ENCODE results near the gene PPP1R36.
"Not testable (repeated sequence)": the region's sequence is repeated elsewhere in the genome, so short reads cannot be mapped to it uniquely, and the experiment has no call there.

The PPP1R36 gene

GRCh38 chr14:64623554-64624165, 73.9 kb downstream of the PPP1R36 start:
- Histone ChIP-seq H3K4me1 (no peaks in the 10 kb centered on the region), H3K9me3 (ENCODE audit: control insufficient read depth, low read length) (no peaks in the 10 kb centered on the region), H3K4me2 (ENCODE audit: low read length) (no peak overlapping the region), H3K27me3 (ENCODE audit: control insufficient read depth, insufficient read depth, low read length) (no peaks in the 10 kb centered on the region), H3K79me2 (no peaks in the 10 kb centered on the region), H3K9ac (no peak overlapping the region), H2AFZ (no peak overlapping the region), H3K4me3 (ENCODE audit: low read depth, low read length) (no peak overlapping the region), H3K27ac (no peak overlapping the region), H3K36me3 (ENCODE audit: control insufficient read depth, insufficient read depth, low read length) (no peaks in the 10 kb centered on the region)
- TF ChIP-seq CTCF (IDR thresholded peaks at IDR 0.05), result no peak

- H3K27ac ChIP-seq, result no peak overlapping the region
- H2AFZ ChIP-seq, result no peak overlapping the region
- H3K9me3 ChIP-seq (ENCODE audit: control insufficient read depth, low read length), result no peaks in the 10 kb centered on the region
- H3K4me2 ChIP-seq (ENCODE audit: low read length), result no peak overlapping the region
- H3K27me3 ChIP-seq (ENCODE audit: control insufficient read depth, insufficient read depth, low read length), result no peaks in the 10 kb centered on the region
- no peak overlapping the region for H3K9ac ChIP-seq
- H3K36me3 ChIP-seq (ENCODE audit: control insufficient read depth, insufficient read depth, low read length), result no peaks in the 10 kb centered on the region
- H3K4me1 ChIP-seq, result no peaks in the 10 kb centered on the region
- no peaks in the 10 kb centered on the region for H3K79me2 ChIP-seq
- no peak for TF ChIP-seq CTCF (IDR thresholded peaks at IDR 0.05)
- H3K4me3 ChIP-seq (ENCODE audit: low read depth, low read length), result no peak overlapping the region
Observed at GRCh38 chr14:64625386-64626232, 75.8 kb downstream of the PPP1R36 start.

GRCh38 chr14:64628940-64629408, 79.2 kb downstream of the PPP1R36 start:
- no peak overlapping the region for H2AFZ ChIP-seq
- no peaks in the 10 kb centered on the region for H3K4me1 ChIP-seq
- no peaks in the 10 kb centered on the region for H3K79me2 ChIP-seq
- no peak for TF ChIP-seq CTCF (IDR thresholded peaks at IDR 0.05)
- no peaks in the 10 kb centered on the region for H3K36me3 ChIP-seq (ENCODE audit: control insufficient read depth, insufficient read depth, low read length)
- no peak overlapping the region for H3K4me2 ChIP-seq (ENCODE audit: low read length)
- H3K27me3 ChIP-seq (ENCODE audit: control insufficient read depth, insufficient read depth, low read length), result no peaks in the 10 kb centered on the region
- no peak overlapping the region for H3K9ac ChIP-seq
- no peaks in the 10 kb centered on the region for H3K9me3 ChIP-seq (ENCODE audit: control insufficient read depth, low read length)
- H3K4me3 ChIP-seq (ENCODE audit: low read depth, low read length), result no peak overlapping the region
- no peak overlapping the region for H3K27ac ChIP-seq

GRCh38 chr14:64630778-64631177, 81.0 kb downstream of the PPP1R36 start:
- Histone ChIP-seq H3K9ac (no peak overlapping the region), H3K9me3 (ENCODE audit: control insufficient read depth, low read length) (no peaks in the 10 kb centered on the region), H2AFZ (no peak overlapping the region), H3K36me3 (ENCODE audit: control insufficient read depth, insufficient read depth, low read length) (no peaks in the 10 kb centered on the region), H3K27me3 (ENCODE audit: control insufficient read depth, insufficient read depth, low read length) (no peaks in the 10 kb centered on the region), H3K4me3 (ENCODE audit: low read depth, low read length) (no peak overlapping the region), H3K27ac (no peak overlapping the region), H3K79me2 (no peaks in the 10 kb centered on the region), H3K4me1 (no peaks in the 10 kb centered on the region), H3K4me2 (ENCODE audit: low read length) (no peak overlapping the region)
- no peak for TF ChIP-seq CTCF (IDR thresholded peaks at IDR 0.05)

- not testable (repeated sequence) for H3K9ac ChIP-seq; H3K36me3 ChIP-seq (ENCODE audit: control insufficient read depth, insufficient read depth, low read length); H3K4me2 ChIP-seq (ENCODE audit: low read length); H3K27me3 ChIP-seq (ENCODE audit: control insufficient read depth, insufficient read depth, low read length); H3K27ac ChIP-seq; H3K79me2 ChIP-seq; H3K4me1 ChIP-seq; H2AFZ ChIP-seq; H3K9me3 ChIP-seq (ENCODE audit: control insufficient read depth, low read length); H3K4me3 ChIP-seq (ENCODE audit: low read depth, low read length)
Observed at GRCh38 chr14:64631222-64631621, 81.5 kb downstream of the PPP1R36 start.

Measured in parathyroid adenoma (tissue), 2 donors.